ENCODE measurements around the gene H19. TPM values are rescaled to one million over a fixed set of nuclear protein-coding genes. Genes with fewer than 3 reads are reported as not detected.

Gene H19
- total RNA-seq, 2 donors from 2014 or later, result 430 to 1,696 TPM

DNA sequence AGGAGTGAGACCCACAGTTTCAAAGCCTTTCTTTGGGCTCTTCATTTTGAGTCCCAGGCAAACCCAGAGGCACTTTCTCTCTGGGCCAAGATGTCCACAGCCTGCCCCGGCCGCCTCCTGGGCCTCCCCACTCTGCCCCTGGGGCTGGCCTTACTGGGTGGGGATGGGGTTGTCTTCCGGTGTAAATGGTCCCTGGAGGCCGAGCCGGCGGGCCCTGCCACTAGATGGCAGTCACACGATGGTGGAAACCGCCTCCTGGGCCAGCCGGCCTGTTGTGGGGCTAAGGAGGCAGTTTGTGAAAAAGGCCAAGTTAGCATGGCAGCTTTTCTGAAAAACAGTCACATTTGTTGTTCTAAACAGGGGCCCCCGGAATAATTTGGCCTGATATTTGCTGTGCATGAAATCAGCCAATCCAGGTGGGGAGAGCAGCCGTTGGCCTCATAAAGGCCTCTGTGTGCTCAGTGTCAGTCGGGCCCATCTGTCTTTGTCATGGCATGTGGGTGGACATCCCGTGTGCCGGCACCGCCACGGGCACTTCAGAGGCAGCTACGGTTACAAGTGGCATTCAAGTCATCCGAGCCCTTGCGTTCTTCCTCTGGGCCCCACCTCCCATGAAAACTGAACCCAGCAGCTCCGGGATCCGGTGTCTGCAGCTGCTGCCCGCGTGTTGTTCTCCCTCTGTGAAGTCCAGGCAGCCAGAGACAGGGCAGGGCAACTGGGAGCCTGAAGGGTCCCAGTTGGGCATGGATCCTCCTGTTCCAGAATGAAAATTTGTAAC is 44.0 kb downstream of the H19 start:
- DNase-seq (ENCODE audit: low spot score), result no peak
- intact Hi-C loops (cut with DNase I), result no loop called here

DNA sequence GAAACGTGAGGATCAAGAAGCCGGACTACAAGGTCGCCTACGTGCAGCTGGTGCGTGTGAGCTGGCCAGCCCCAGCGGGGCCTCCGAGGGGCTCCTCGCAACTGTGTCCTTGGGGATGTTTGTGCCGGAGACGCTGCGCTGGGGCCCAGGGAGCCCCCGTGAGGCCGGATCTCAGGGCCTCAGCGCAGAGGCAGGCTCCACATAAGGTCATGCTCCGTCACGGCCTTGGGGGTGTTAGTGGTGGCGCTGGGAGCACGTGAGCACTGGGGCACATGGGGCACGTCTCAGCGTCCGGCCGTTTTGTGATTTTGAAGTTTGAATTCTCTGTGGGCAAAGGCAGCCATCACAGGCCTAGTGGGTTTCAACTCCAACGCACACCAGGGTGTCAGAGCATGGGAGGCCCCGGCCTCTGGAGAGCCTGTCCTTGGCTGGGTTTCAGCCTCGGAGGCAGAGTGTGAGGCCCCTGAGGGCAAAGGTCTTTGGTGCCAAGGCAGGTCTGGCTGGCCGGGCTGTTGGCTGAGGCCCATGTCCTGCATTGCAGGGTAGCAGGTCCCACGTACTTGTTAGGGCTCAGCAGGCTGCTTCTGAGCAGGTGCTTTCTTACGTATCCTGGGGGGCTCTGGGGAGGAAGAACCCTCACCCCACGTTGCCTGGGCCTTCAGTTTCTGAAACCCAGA is 44.7 kb downstream of the H19 start:
- intact Hi-C loops (cut with DNase I), result no loop called here
- DNase-seq (ENCODE audit: low spot score), result no peak

DNA sequence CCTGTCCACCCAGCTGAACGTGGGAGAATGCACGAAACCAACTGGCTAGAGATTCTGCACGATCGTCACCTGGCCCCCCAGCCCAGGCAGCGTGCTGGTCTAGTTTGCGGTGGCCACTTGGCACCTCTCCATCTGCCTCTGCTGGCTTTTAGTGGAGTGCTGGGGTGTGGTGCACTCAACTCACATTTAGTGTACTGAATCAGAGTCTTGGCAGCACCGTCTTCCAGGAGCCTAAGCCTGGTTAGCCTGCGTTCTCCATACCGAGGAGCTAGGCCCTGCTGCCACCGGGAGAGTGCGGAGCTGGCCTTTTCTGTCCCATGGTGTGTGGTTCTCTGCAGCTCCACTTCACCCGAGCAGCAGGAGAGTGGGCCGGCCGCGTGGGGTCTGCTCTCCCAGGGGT is 47.7 kb downstream of the H19 start:
- no peak for DNase-seq (ENCODE audit: low spot score)
- intact Hi-C loops (cut with DNase I), result loop anchor here in 1 of 2 donors (10.0 kb wide), 1 partner anchor 55 kb away; the partner anchor contains the start of gene PRR33

DNA sequence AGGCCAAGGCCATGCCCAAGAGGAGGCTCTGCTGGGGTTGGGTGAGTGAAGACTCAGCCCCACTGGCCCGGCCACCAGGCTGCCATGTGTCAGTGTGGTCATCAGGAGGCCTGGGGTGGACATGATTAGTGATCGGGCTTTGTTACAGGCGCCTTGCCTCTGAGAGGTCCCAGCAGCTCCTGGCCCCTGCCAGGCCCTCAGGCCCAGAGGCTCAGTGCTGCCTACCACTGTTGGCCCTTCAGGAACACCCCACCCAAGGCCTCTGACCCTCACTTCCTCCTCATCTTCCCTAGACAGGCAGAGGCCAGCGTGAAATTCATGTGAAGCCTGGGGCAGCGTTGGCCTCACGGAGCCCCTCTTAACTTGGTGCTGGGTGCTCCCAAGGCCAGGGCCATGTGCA is 48.3 kb downstream of the H19 start:
- intact Hi-C loops (cut with DNase I), result loop anchor here in 1 of 2 donors (10.0 kb wide), 1 partner anchor 55 kb away; the partner anchor contains the start of gene PRR33
- DNase-seq (ENCODE audit: low spot score), result no peak

DNA sequence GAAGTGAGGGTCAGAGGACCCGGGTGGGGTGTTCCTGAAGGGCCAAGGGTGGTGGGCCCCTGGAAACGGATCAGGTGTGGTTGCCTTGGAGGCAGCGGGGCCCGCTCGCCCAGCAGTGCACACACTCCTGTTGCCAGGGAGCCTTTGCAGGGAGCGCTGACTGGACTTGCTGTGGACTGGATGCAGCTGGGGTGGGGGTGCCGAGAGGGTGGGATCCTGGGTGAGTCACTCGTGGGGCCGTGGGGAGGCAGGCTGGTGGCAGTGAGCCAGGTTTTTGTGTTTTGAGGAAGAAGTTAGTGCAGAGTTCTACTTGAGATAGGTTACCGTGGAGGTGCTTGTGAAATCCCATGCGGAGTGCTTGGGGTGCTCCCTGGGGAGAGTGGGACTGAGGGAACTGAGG is 49.3 kb downstream of the H19 start:
- no peak for DNase-seq (ENCODE audit: low spot score)
- intact Hi-C loops (cut with DNase I), result loop anchor here in 1 of 2 donors (10.0 kb wide), 1 partner anchor 54 kb away; the partner anchor contains the start of gene PRR33

DNA sequence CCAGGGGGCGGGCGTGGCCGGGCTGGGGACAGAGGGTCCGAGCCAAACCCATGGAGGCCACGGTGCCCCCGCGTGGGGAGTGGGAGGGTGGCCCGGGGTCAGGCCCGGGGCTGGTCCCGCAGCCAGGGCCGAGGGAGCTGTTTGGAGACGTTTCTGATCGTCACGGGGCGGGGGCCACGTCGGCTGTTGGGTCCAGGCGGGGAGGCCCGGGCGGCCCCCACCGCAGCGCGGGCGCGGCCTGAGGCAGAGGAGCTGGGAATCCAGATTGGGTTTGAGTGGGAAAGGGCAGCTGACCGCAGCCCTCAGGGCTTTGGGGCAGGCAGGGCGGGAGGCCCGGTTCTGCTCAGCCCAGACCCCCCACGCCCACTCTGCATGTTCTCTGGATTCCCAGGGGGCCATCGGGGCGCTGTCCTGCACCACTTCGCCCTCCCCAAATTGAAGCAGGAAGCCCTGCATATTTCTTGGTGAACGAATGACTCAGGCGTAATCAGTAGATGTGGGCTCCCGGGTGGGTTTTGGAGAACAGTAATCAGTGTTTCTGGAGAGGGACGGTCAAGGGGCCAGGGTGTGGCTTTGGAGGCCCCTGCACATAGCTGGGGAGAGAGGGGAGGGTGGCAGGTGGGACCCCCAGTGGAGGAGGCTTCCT is 49.9 kb downstream of the H19 start:
- DNase-seq (ENCODE audit: low spot score), result no peak
- intact Hi-C loops (cut with DNase I), result loop anchor here in 1 of 2 donors (10.0 kb wide), 1 partner anchor 53 kb away; the partner anchor contains the start of gene PRR33

DNA sequence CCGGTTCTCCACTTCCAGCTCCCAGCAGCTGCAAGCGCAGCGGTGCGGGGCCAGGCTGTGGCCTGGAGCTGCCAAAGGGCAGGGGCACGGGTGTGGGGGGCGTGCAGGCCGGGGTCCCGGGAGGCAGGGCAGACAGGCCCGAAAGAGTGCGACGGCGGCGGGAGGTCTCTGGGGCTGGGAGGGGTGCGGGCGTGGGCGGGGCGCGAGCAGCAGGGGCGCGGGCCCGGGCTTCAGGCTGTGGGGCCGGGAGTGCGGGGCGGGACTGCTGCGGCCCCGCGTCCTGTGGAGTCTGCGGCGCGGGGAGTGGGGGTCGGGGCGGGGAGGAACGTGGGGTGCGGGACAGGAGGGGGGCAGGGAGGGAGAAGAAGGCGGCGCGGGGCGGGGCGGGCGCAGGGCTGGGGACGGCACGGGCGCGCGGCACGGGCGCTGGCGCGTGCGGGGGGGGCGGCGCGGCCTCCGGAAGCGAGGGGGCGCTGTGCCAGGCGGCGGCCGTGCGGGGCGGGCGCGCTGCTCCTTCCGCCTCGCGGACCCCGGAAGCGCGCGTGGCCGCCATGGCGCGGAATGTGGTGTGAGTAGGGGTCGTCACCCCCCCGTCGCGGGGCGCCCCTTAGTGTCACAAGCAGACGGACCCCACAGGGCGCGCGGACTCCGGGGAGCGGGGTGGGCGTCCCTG is 50.7 kb downstream of the H19 start, which contains the start of gene MRPL23:
MRPL23 (plus strand) TSS at position 521 of the 673 bp plus-strand sequence; CDS start at position 552, 31 bp downstream.
- intact Hi-C loops (cut with DNase I), result loop anchor here in 1 of 2 donors (10.0 kb wide), 1 partner anchor 52 kb away; the partner anchor contains the start of gene PRR33
- DNase-seq (ENCODE audit: low spot score), result no peak

Other genes with a start within 250 kb of the H19 start
- 1 to 10 TPM; 1.4 to 2.4 TPM for gene IFITM10, start 247.2 kb downstream of the H19 start, total RNA-seq
- 100 to 1,000 TPM; 351 to 519 TPM for gene CTSD, start 233.9 kb downstream of the H19 start, total RNA-seq
- not detected for gene SYT8, start 162.9 kb downstream of the H19 start, total RNA-seq
- gene TNNI2, start 158.9 kb downstream of the H19 start, total RNA-seq, result 1 to 10 TPM; 1.0 to 1.3 TPM
- gene LSP1, start 144.8 kb downstream of the H19 start, total RNA-seq, result 100 to 1,000 TPM in 1 of 2 donors, 10 to 100 TPM in 1; 39.1 to 122 TPM
- under 1 TPM in 1 of 2 donors, not detected in 1; 0.14 TPM for gene PRR33, start 105.9 kb downstream of the H19 start, total RNA-seq
- gene TNNT3, start 78.1 kb downstream of the H19 start, total RNA-seq, result 10 to 100 TPM; 17.9 to 45.3 TPM
- 10 to 100 TPM; 22.7 to 23.8 TPM for gene MRPL23, start 50.5 kb downstream of the H19 start, total RNA-seq
- 100 to 1,000 TPM; 161 to 323 TPM for gene IGF2, start 141.5 kb upstream of the H19 start, total RNA-seq
- not detected for gene INS, start 163.4 kb upstream of the H19 start, total RNA-seq
- gene TH, start 174.0 kb upstream of the H19 start, total RNA-seq, result under 1 TPM in 1 of 2 donors, not detected in 1; 0.67 TPM

Data from posterior vena cava (tissue), 2 donors.